Fibroblast of villous mesenchyme (primary cell): ENCODE results near the gene KHK. TPM values are rescaled to one million over a fixed set of nuclear protein-coding genes. Genes with fewer than 3 reads are reported as not detected.

Experiments
- DNase-seq: peaks from one replicate; pipeline ENCODE4 v3.0.0-alpha.2; 2010; ENCODE audit warnings: low read depth
- H3K4me3 ChIP-seq: 2 replicates; pipeline ENCODE4 v1.5.1; 2011; ENCODE audit warnings: low read depth, mild to moderate bottlenecking, low read length
- CTCF ChIP-seq: IDR thresholded peaks from 2 replicates; pipeline ENCODE4 v1.5.1; 2012; ENCODE audit warnings: low read depth, mild to moderate bottlenecking, low read length; ENCODE audit not compliant: insufficient read depth
- total RNA-seq: library from RNA; depleted of rRNA; stranded (reverse); fragments of >200 nt; gene quantifications from 2 replicates; pipeline ENCODE4 v1.2.3, GENCODE V29; 2012

KHK gene
- total RNA-seq, 1 donor, result 1.3 TPM

GRCh38 chr2:27138111-27138510 lies 51.5 kb downstream of the KHK start:
- no peak overlapping the region for H3K4me3 ChIP-seq
- TF ChIP-seq CTCF, result no peak
- no peak for DNase-seq

- DNase-seq, result no peak
- no peak for TF ChIP-seq CTCF
- H3K4me3 ChIP-seq, result no peak within 1 kb of the TSS
These were observed 52.7 kb downstream of the KHK start, which contains the start of gene PRR30 for GRCh38 chr2:27139310-27139709. Gene PRR30, minus strand, starts transcription at chr2:27139410. Its CDS starts 1,081 bp downstream, at chr2:27138329.

GRCh38 chr2:27143285-27143684 lies 56.7 kb downstream of the KHK start:
- TF ChIP-seq CTCF, result no peak
- H3K4me3 ChIP-seq, result no peak overlapping the region
- DNase-seq, result no peak

- no peak for TF ChIP-seq CTCF
- DNase-seq, result no peak
- no peak overlapping the region for H3K4me3 ChIP-seq
These were observed 59.1 kb downstream of the KHK start for GRCh38 chr2:27145682-27146081.

- DNase-seq, result no peak
- TF ChIP-seq CTCF, result no peak
- no peak overlapping the region for H3K4me3 ChIP-seq
These were observed 61.4 kb downstream of the KHK start for GRCh38 chr2:27147935-27148334.

- no peak for TF ChIP-seq CTCF
- DNase-seq, result no peak
- H3K4me3 ChIP-seq, result no peak within 1 kb of the TSS
These were observed 62.3 kb downstream of the KHK start, which contains the start of gene TCF23 for GRCh38 chr2:27148801-27149439. Gene TCF23, plus strand, starts transcription at chr2:27149004. Its CDS starts 130 bp downstream, at chr2:27149134.
